ENCODE results near the gene MITF.

GRCh38 chr3:69961706-69962439 lies 222.6 kb downstream of the MITF start:
- TF ChIP-seq CTCF (IDR thresholded peaks at IDR 0.05; ENCODE audit: poor library complexity, severe bottlenecking), result no peak
- TF ChIP-seq TAF1 (IDR thresholded peaks at IDR 0.05; ENCODE audit: low read depth), result no peak
- no peak for TF ChIP-seq EZH2 (IDR thresholded peaks at IDR 0.05; ENCODE audit: borderline replicate concordance, insufficient read depth, low read length, poor library complexity, severe bottlenecking)
- no peak for TF ChIP-seq EP300 (conservative IDR thresholded peaks at IDR 0.05; ENCODE audit: poor library complexity, severe bottlenecking)
- no peak for TF ChIP-seq POLR2AphosphoS5 (IDR thresholded peaks at IDR 0.05)
- no peak for TF ChIP-seq REST (IDR thresholded peaks at IDR 0.05; ENCODE audit: borderline replicate concordance)
- no peak for TF ChIP-seq SMC3 (conservative IDR thresholded peaks at IDR 0.05; ENCODE audit: poor library complexity)
- TF ChIP-seq MXI1 (conservative IDR thresholded peaks at IDR 0.05; ENCODE audit: poor library complexity, severe bottlenecking), result no peak
